Hepatocyte (in vitro differentiated cells): ENCODE measurements around the gene VCX3B. TPM values are rescaled to one million over a fixed set of nuclear protein-coding genes. Genes with fewer than 3 reads are reported as not detected.
A peak's percentile ranks its signal among the peaks of the same experiment; 100 is the strongest.

Experiments
- DNase-seq: peaks from one replicate; pipeline ENCODE4 v3.0.0-alpha.2; 2016; ENCODE audit warnings: low spot score
- H2AFZ ChIP-seq: fragments of 200-600 bp; sonication (generic); 2 replicates; pipeline ENCODE4 v1.6.0; 2016; ENCODE audit warnings: antibody characterized with exemption, mild to moderate bottlenecking
- H3K27ac ChIP-seq: fragments of 200-600 bp; sonication (generic); 2 replicates; pipeline ENCODE4 v1.5.1; 2016; ENCODE audit warnings: mild to moderate bottlenecking
- H3K27me3 ChIP-seq: fragments of 200-600 bp; sonication (generic); 2 replicates; pipeline ENCODE4 v1.6.1; 2016
- H3K36me3 ChIP-seq: fragments of 200-600 bp; sonication (generic); replicated peaks from 2 replicates; pipeline ENCODE4 v1.5.1; 2016; ENCODE audit warnings: low read depth; ENCODE audit not compliant: insufficient read depth
- H3K4me1 ChIP-seq: fragments of 200-600 bp; sonication (generic); 2 replicates; pipeline ENCODE4 v1.5.1; 2016; ENCODE audit warnings: mild to moderate bottlenecking, moderate library complexity; ENCODE audit not compliant: insufficient read depth
- H3K4me2 ChIP-seq: fragments of 200-600 bp; sonication (generic); 2 replicates; pipeline ENCODE4 v1.6.0; 2016
- H3K4me3 ChIP-seq: fragments of 200-600 bp; sonication (generic); 2 replicates; pipeline ENCODE4 v1.5.1; 2016; ENCODE audit warnings: mild to moderate bottlenecking
- H3K79me2 ChIP-seq: fragments of 200-600 bp; sonication (generic); 2 replicates; pipeline ENCODE4 v1.6.0; 2017; ENCODE audit warnings: mild to moderate bottlenecking
- H3K9me2 ChIP-seq: fragments of 200-600 bp; sonication (generic); replicated peaks from 2 replicates; pipeline ENCODE4 v1.6.0; 2017; ENCODE audit warnings: mild to moderate bottlenecking; ENCODE audit not compliant: insufficient read depth
- H3K9me3 ChIP-seq: fragments of 200-600 bp; sonication (generic); 2 replicates; pipeline ENCODE4 v1.5.1; 2016; ENCODE audit warnings: low read depth, mild to moderate bottlenecking
- H4K20me1 ChIP-seq: fragments of 200-600 bp; sonication (generic); 2 replicates; pipeline ENCODE4 v1.6.0; 2016; ENCODE audit warnings: mild to moderate bottlenecking; ENCODE audit not compliant: insufficient read depth, poor library complexity, severe bottlenecking
- EZH2 ChIP-seq: fragments of 200-600 bp; sonication (generic); IDR thresholded peaks from 2 replicates; pipeline ENCODE4 v1.6.1; 2016; ENCODE audit warnings: antibody characterized with exemption, mild to moderate bottlenecking, borderline replicate concordance
- EZH2phosphoT487 ChIP-seq: fragments of 200-600 bp; sonication (generic); IDR thresholded peaks from one replicate; pipeline ENCODE4 v1.6.1; 2018; ENCODE audit warnings: antibody characterized with exemption, mild to moderate bottlenecking, low read depth, moderate library complexity; ENCODE audit not compliant: unreplicated experiment, severe bottlenecking
- WGBS: methylation state at CpG from one replicate; pipeline ENCODE4 v1.1.6; 2016; ENCODE audit warnings: low lambda C conversion rate; ENCODE audit errors: missing lambda C conversion rate; 5-methylcytosine and 5-hydroxymethylcytosine counted together
- polyA plus RNA-seq: library from polyadenylated mRNA; unstranded; fragments of >200 nt; fragmentation: Nextera tagmentation; extraction: Ambion mirVana; gene quantifications from 2 replicates; pipeline ENCODE4 v1.2.1, GENCODE V29; 2016
- total RNA-seq: library from RNA; depleted of rRNA; stranded (reverse); fragments of >200 nt; gene quantifications from 2 replicates; pipeline ENCODE4 v1.2.3, GENCODE V29; 2014
- TF ChIP-seq, protein P1 (sequence below): fragments of 200-600 bp; sonication (generic); IDR thresholded peaks from 2 replicates; pipeline ENCODE4 v1.5.1; 2016; ENCODE audit warnings: antibody characterized with exemption, mild to moderate bottlenecking; ENCODE audit not compliant: poor library complexity

The VCX3B gene
- total and polyA plus RNA-seq, 2 experiments from 2014 or later: not detected

DNA sequence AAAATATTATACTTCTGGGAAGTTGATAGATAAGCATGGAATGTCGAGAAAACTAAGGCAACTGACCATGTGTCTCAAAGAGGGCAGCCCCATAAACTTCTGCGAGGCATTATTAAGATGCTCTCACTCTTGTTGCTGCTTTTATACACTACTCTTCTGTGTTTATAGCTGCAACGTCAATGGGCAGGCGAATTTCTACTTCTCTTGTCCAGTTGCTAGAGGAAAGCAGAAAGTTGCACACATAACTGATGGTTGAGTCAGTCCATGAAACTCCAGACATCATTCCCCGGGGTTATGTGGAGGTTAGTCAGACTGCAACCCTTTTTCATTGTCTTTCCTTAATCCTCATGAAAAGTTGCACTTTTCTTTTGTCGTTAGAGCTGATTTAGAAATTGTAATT lies 39.8 kb downstream of the VCX3B start:
- no peaks in the 10 kb centered on the region for H3K79me2 ChIP-seq
- no peaks in the 10 kb centered on the region for H3K36me3 ChIP-seq
- no peaks in the 10 kb centered on the region for H4K20me1 ChIP-seq
- H3K4me1 ChIP-seq: no peaks in the 10 kb centered on the region
- no peak overlapping the region for H2AFZ ChIP-seq
- no peak for TF ChIP-seq EZH2phosphoT487
- TF ChIP-seq EZH2: no peak
- TF ChIP-seq, protein P1, sequence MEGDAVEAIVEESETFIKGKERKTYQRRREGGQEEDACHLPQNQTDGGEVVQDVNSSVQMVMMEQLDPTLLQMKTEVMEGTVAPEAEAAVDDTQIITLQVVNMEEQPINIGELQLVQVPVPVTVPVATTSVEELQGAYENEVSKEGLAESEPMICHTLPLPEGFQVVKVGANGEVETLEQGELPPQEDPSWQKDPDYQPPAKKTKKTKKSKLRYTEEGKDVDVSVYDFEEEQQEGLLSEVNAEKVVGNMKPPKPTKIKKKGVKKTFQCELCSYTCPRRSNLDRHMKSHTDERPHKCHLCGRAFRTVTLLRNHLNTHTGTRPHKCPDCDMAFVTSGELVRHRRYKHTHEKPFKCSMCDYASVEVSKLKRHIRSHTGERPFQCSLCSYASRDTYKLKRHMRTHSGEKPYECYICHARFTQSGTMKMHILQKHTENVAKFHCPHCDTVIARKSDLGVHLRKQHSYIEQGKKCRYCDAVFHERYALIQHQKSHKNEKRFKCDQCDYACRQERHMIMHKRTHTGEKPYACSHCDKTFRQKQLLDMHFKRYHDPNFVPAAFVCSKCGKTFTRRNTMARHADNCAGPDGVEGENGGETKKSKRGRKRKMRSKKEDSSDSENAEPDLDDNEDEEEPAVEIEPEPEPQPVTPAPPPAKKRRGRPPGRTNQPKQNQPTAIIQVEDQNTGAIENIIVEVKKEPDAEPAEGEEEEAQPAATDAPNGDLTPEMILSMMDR: no peak
- peak; percentile 15 for DNase-seq
- no peaks in the 10 kb centered on the region for H3K27me3 ChIP-seq
- H3K4me3 ChIP-seq: no peak overlapping the region
- no peaks in the 10 kb centered on the region for H3K9me2 ChIP-seq
- 53% methylated on average over 6 of the region's 6 CpGs for WGBS
- H3K27ac ChIP-seq: no peak overlapping the region
- H3K4me2 ChIP-seq: no peak overlapping the region
- no peaks in the 10 kb centered on the region for H3K9me3 ChIP-seq
